A549 (cell line): ENCODE results near the gene TBC1D22A.

Experiments used
- CHD2 ChIP-seq: fragments of 150-350 bp; IDR thresholded peaks from 2 replicates; pipeline ENCODE4 v1.6.1; 2014; ENCODE audit warnings: low read length; ENCODE audit not compliant: partially characterized antibody
- CTCF ChIP-seq: fragments of >200 bp; sonication (Bioruptor Twin); formaldehyde crosslinking; IDR thresholded peaks from 3 replicates; pipeline ENCODE4 v1.5.1; 2016
- HOXB13 ChIP-seq: fragments of 250-450 bp; sonication (Bioruptor Pico); IDR thresholded peaks from 2 replicates; pipeline ENCODE4 v1.5.0; 2020; ENCODE audit warnings: low read depth, mild to moderate bottlenecking, moderate library complexity
- MAZ ChIP-seq: fragments of 150-350 bp; IDR thresholded peaks from 2 replicates; pipeline ENCODE4 v1.6.1; 2014; ENCODE audit warnings: antibody characterized with exemption, low read depth, low read length, borderline replicate concordance
- POLR2A ChIP-seq: IDR thresholded peaks from 2 replicates; pipeline ENCODE4 v1.6.1; 2012; ENCODE audit warnings: mild to moderate bottlenecking, low read length
- POLR2AphosphoS2 ChIP-seq: conservative IDR thresholded peaks from 2 replicates; pipeline ENCODE4 v1.6.1; 2012; ENCODE audit warnings: low read length, improper control_type of control experiment, inconsistent platforms
- RAD21 ChIP-seq, 2 experiments: fragments of >200 bp in 1 of 2; sonication (Bioruptor Twin) in 1 of 2; formaldehyde crosslinking in 1 of 2; IDR thresholded peaks in 1 of 2; conservative IDR thresholded peaks in 1 of 2; 2 replicates in 1 of 2; 3 replicates in 1 of 2; pipeline ENCODE4 v1.6.1; 2012 to 2018; ENCODE audit warnings: inconsistent platforms in 1 of 2

DNA sequence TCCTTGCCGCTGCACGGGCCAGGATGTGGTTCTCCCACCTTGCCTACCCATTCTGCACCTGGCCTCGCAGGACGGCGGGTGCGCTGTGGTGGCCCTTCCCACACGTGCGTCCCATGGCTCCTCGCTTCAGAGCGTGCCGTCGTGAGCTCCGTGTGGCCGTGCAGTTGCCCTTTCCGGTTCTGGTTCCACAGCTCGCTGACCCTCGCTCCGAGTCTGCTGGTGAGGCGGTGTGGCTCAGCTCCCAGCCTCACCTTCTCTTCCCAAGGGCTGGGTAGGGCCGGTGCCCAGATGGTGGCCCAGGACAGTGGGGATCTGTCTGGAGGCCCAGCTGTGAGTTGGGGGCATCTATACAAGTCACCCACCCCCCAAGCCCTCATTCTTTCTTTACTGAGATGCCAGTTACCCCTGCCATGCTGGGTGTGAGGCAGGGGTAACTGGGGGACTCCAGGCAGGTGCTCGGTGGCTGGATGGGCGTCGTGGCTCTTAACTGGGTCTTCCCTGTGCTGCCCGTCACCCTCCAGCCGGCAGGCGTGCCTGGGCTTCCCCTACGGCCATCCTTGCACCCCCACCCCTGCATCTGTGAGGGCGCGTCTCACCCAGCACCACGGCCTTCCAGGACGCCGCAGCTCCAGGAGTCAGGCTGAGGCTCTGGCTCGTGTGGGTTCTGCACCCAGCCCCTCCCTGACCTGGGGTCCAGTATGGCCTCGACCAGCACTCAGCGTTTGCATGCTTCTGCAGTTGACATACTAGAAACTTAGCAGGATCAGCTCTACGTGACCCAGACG is 395.2 kb downstream of the TBC1D22A start:
- no peak for TF ChIP-seq RAD21 (conservative IDR thresholded peaks at IDR 0.05 in 1 of 2, IDR thresholded peaks at IDR 0.05 in 1 of 2)
- no peak for TF ChIP-seq CHD2
- TF ChIP-seq CTCF = no peak
- no peak for TF ChIP-seq MAZ
- no peak for TF ChIP-seq POLR2AphosphoS2
- TF ChIP-seq HOXB13 (CRISPR knock-in tag) = no peak
- TF ChIP-seq POLR2A = no peak
